Neural progenitor cell (in vitro differentiated cells): ENCODE measurements around the gene TBCB.

ENCODE experiments used
- EZH2 ChIP-seq: fragments of 200-600 bp; sonication (generic); IDR thresholded peaks from 2 replicates; pipeline ENCODE4 v1.6.1; 2017; ENCODE audit warnings: antibody characterized with exemption, mild to moderate bottlenecking, moderate library complexity
- EZH2phosphoT487 ChIP-seq: fragments of 200-600 bp; sonication (generic); IDR thresholded peaks from 2 replicates; pipeline ENCODE4 v1.6.1; 2017; ENCODE audit warnings: antibody characterized with exemption
- TF ChIP-seq, protein P1 (sequence below): fragments of 200-600 bp; sonication (generic); IDR thresholded peaks from 2 replicates; pipeline ENCODE4 v1.5.1; 2017; ENCODE audit warnings: antibody characterized with exemption, mild to moderate bottlenecking

- TF ChIP-seq, protein P1, sequence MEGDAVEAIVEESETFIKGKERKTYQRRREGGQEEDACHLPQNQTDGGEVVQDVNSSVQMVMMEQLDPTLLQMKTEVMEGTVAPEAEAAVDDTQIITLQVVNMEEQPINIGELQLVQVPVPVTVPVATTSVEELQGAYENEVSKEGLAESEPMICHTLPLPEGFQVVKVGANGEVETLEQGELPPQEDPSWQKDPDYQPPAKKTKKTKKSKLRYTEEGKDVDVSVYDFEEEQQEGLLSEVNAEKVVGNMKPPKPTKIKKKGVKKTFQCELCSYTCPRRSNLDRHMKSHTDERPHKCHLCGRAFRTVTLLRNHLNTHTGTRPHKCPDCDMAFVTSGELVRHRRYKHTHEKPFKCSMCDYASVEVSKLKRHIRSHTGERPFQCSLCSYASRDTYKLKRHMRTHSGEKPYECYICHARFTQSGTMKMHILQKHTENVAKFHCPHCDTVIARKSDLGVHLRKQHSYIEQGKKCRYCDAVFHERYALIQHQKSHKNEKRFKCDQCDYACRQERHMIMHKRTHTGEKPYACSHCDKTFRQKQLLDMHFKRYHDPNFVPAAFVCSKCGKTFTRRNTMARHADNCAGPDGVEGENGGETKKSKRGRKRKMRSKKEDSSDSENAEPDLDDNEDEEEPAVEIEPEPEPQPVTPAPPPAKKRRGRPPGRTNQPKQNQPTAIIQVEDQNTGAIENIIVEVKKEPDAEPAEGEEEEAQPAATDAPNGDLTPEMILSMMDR = no peak
- TF ChIP-seq EZH2phosphoT487 = no peak
- TF ChIP-seq EZH2 = no peak
Measured at GRCh38 chr19:36086326-36086725, 28.9 kb upstream of the TBCB start.
